Colonic mucosa (tissue), 4 donors: ENCODE data around the gene BPTF. TPM values are rescaled to one million over a fixed set of nuclear protein-coding genes. Genes with fewer than 3 reads are reported as not detected.

Source experiments
- DNase-seq: peaks from one replicate; pipeline ENCODE4 v3.0.0-alpha.2; 2020
- H3K27ac ChIP-seq: fragments of 200-600 bp; one replicate; pipeline ENCODE4 v1.8.0; 2021
- H3K27me3 ChIP-seq: fragments of 200-600 bp; one replicate; pipeline ENCODE4 v1.8.0; 2021
- H3K36me3 ChIP-seq: fragments of 200-600 bp; one replicate; pipeline ENCODE4 v1.8.0; 2021
- H3K4me1 ChIP-seq: fragments of 200-600 bp; one replicate; pipeline ENCODE4 v1.8.0; 2021; ENCODE audit warnings: mild to moderate bottlenecking
- H3K4me3 ChIP-seq: fragments of 200-600 bp; one replicate; pipeline ENCODE4 v1.8.0; 2021
- H3K9ac ChIP-seq, 2 donors: one replicate each; pipeline ENCODE4 v1.7.0; 2013; ENCODE audit warnings: control low read depth in 2 of 2, low read depth in 2 of 2, low read length in 2 of 2
- H3K9me3 ChIP-seq: fragments of 200-600 bp; one replicate; pipeline ENCODE4 v1.8.0; 2021
- CTCF ChIP-seq: fragments of 200-600 bp; IDR thresholded peaks from one replicate; pipeline ENCODE4 v1.8.0; 2022; ENCODE audit warnings: antibody characterized with exemption, mild to moderate bottlenecking
- intact Hi-C: fragments of 100-400 bp; cut with DNase I; formaldehyde crosslinking; loops from one replicate; pipeline ENCODE4 v1.14.1; 2022
- total RNA-seq, 2 donors: library from RNA; stranded (reverse); fragmentation: NEBNext Ultra II Directional in 1 of 2; extraction: Animal tissue kit (Norgen Biotek cat#: 25700) in 1 of 2; gene quantifications; one replicate each; pipeline ENCODE4 v1.2.1, GENCODE V29; 2021
- donor health status: healthy.
- donor health status: DM: no; HTN: no; CAD: no.
- donor health status: DM: no; HTN: no; CAD: no.

The BPTF gene
- total RNA-seq, 2 donors from 2014 or later: 61.3 to 77.9 TPM

GRCh38 chr17:67830440-67830839 is 5.1 kb downstream of the BPTF start:
- Histone ChIP-seq H3K36me3 (no peaks in the 10 kb centered on the region), H3K9ac (no peak overlapping the region), H3K9me3 (no peaks in the 10 kb centered on the region), H3K4me1 (no peaks in the 10 kb centered on the region), H3K27ac (no peak overlapping the region), H3K4me3 (no peak overlapping the region), H3K27me3 (no peaks in the 10 kb centered on the region)
- intact Hi-C loops: no loop called here
- peak; percentile 23 for DNase-seq
- no peak for TF ChIP-seq CTCF

GRCh38 chr17:67831268-67831667 is 6.0 kb downstream of the BPTF start:
- no peak overlapping the region for H3K27ac ChIP-seq
- no peaks in the 10 kb centered on the region for H3K36me3 ChIP-seq
- no peaks in the 10 kb centered on the region for H3K4me1 ChIP-seq

GRCh38 chr17:67833134-67833533 is 7.8 kb downstream of the BPTF start:
- intact Hi-C loops: no loop called here
- Histone ChIP-seq H3K4me1 (peaks cover 3% of the 10 kb centered on the region), H3K27ac (no peak overlapping the region), H3K36me3 (no peaks in the 10 kb centered on the region), H3K9me3 (no peaks in the 10 kb centered on the region), H3K9ac (no peak overlapping the region), H3K27me3 (no peaks in the 10 kb centered on the region), H3K4me3 (no peak overlapping the region)
- peak; percentile 5 for DNase-seq
- no peak for TF ChIP-seq CTCF

More at GRCh38 chr17:67831268-67831667, 6.0 kb downstream of the BPTF start:
- no peak overlapping the region for H3K4me3 ChIP-seq
- no peak for DNase-seq
- no peak for TF ChIP-seq CTCF
- intact Hi-C loops: no loop called here
- no peaks in the 10 kb centered on the region for H3K27me3 ChIP-seq
- H3K9me3 ChIP-seq: no peaks in the 10 kb centered on the region
- no peak overlapping the region for H3K9ac ChIP-seq

GRCh38 chr17:67833946-67834631 is 8.8 kb downstream of the BPTF start:
- Histone ChIP-seq H3K4me3 (no peak overlapping the region), H3K27me3 (no peaks in the 10 kb centered on the region), H3K4me1 (peaks cover 7% of the 10 kb centered on the region), H3K9me3 (no peaks in the 10 kb centered on the region), H3K9ac (no peak overlapping the region), H3K27ac (no peak overlapping the region), H3K36me3 (no peaks in the 10 kb centered on the region)
- intact Hi-C loops: no loop called here
- no peak for TF ChIP-seq CTCF
- peak; percentile 11 for DNase-seq

GRCh38 chr17:67834634-67835033 is 9.3 kb downstream of the BPTF start:
- DNase-seq: peak; percentile 2

More at GRCh38 chr17:67834634-67835033, 9.3 kb downstream of the BPTF start:
- TF ChIP-seq CTCF: no peak
- intact Hi-C loops: no loop called here
- Histone ChIP-seq H3K27ac (no peak overlapping the region), H3K9ac (no peak overlapping the region), H3K9me3 (no peaks in the 10 kb centered on the region), H3K4me3 (no peak overlapping the region), H3K4me1 (peaks cover 7% of the 10 kb centered on the region), H3K36me3 (no peaks in the 10 kb centered on the region), H3K27me3 (no peaks in the 10 kb centered on the region)
